Activated naive CD4-positive, alpha-beta T cell treated with anti-CD3 and anti-CD28 coated beads, Interleukin-2, amount 50 U/mL, for 24 hours (primary cell): ENCODE data around the gene ARHGEF16.
A peak's percentile ranks its signal among the peaks of the same experiment; 100 is the strongest.

Source experiments
- H3K27ac Mint-ChIP-seq: one replicate; pipeline ENCODE4 v1.8.0; 2021; ENCODE audit warnings: mild to moderate bottlenecking, mixed read lengths
- H3K27me3 Mint-ChIP-seq: one replicate; pipeline ENCODE4 v1.8.0; 2021; ENCODE audit warnings: mixed read lengths
- H3K36me3 Mint-ChIP-seq: one replicate; pipeline ENCODE4 v1.8.0; 2021; ENCODE audit warnings: mixed read lengths
- H3K4me1 Mint-ChIP-seq: one replicate; pipeline ENCODE4 v1.8.0; 2021; ENCODE audit warnings: mixed read lengths
- H3K4me3 Mint-ChIP-seq: one replicate; pipeline ENCODE4 v1.8.0; 2021; ENCODE audit warnings: mild to moderate bottlenecking, mixed read lengths
- H3K9me3 Mint-ChIP-seq: one replicate; pipeline ENCODE4 v1.8.0; 2021; ENCODE audit warnings: mixed read lengths

ARHGEF16 gene

GRCh38 chr1:3502641-3503524 lies 48.4 kb downstream of the ARHGEF16 start:
- Mint-ChIP-seq H3K36me3 (no peaks in the 10 kb centered on the region), H3K27ac (no peak overlapping the region), H3K27me3 (no peaks in the 10 kb centered on the region), H3K4me3 (no peak overlapping the region), H3K9me3 (no peaks in the 10 kb centered on the region), H3K4me1 (no peaks in the 10 kb centered on the region)

GRCh38 chr1:3503525-3503886 lies 49.0 kb downstream of the ARHGEF16 start:
- Mint-ChIP-seq H3K36me3 (no peaks in the 10 kb centered on the region), H3K27ac (no peak overlapping the region), H3K4me1 (no peaks in the 10 kb centered on the region), H3K4me3 (no peak overlapping the region), H3K9me3 (no peaks in the 10 kb centered on the region), H3K27me3 (no peaks in the 10 kb centered on the region)

GRCh38 chr1:3504151-3504821 lies 49.8 kb downstream of the ARHGEF16 start:
- H3K36me3 Mint-ChIP-seq, result no peaks in the 10 kb centered on the region
- H3K27ac Mint-ChIP-seq, result no peak overlapping the region
- no peaks in the 10 kb centered on the region for H3K4me1 Mint-ChIP-seq
- no peaks in the 10 kb centered on the region for H3K27me3 Mint-ChIP-seq
- H3K9me3 Mint-ChIP-seq, result no peaks in the 10 kb centered on the region
- no peak overlapping the region for H3K4me3 Mint-ChIP-seq

GRCh38 chr1:3504822-3505153 lies 50.3 kb downstream of the ARHGEF16 start:
- no peaks in the 10 kb centered on the region for H3K27me3 Mint-ChIP-seq
- H3K36me3 Mint-ChIP-seq, result no peaks in the 10 kb centered on the region
- no peaks in the 10 kb centered on the region for H3K4me1 Mint-ChIP-seq
- no peak overlapping the region for H3K4me3 Mint-ChIP-seq
- no peaks in the 10 kb centered on the region for H3K9me3 Mint-ChIP-seq
- H3K27ac Mint-ChIP-seq, result no peak overlapping the region

- no peaks in the 10 kb centered on the region for H3K36me3 Mint-ChIP-seq
- H3K9me3 Mint-ChIP-seq, result no peaks in the 10 kb centered on the region
- no peaks in the 10 kb centered on the region for H3K4me1 Mint-ChIP-seq
- H3K27ac Mint-ChIP-seq, result no peak overlapping the region
- H3K27me3 Mint-ChIP-seq, result no peaks in the 10 kb centered on the region
- no peak overlapping the region for H3K4me3 Mint-ChIP-seq
Observed at GRCh38 chr1:3505161-3505560, 50.7 kb downstream of the ARHGEF16 start.

GRCh38 chr1:3506041-3506440 lies 51.6 kb downstream of the ARHGEF16 start:
- Mint-ChIP-seq H3K27ac (no peak overlapping the region), H3K27me3 (no peaks in the 10 kb centered on the region), H3K9me3 (no peaks in the 10 kb centered on the region), H3K36me3 (no peaks in the 10 kb centered on the region), H3K4me1 (no peaks in the 10 kb centered on the region), H3K4me3 (no peak overlapping the region)

GRCh38 chr1:3506943-3507342 lies 52.5 kb downstream of the ARHGEF16 start:
- no peaks in the 10 kb centered on the region for H3K4me1 Mint-ChIP-seq
- H3K36me3 Mint-ChIP-seq, result no peaks in the 10 kb centered on the region

GRCh38 chr1:3507636-3508275 lies 53.3 kb downstream of the ARHGEF16 start:
- Mint-ChIP-seq H3K4me3 (no peak overlapping the region), H3K27ac (no peak overlapping the region), H3K27me3 (no peaks in the 10 kb centered on the region), H3K9me3 (no peaks in the 10 kb centered on the region), H3K4me1 (no peaks in the 10 kb centered on the region), H3K36me3 (no peaks in the 10 kb centered on the region)

More at GRCh38 chr1:3506943-3507342, 52.5 kb downstream of the ARHGEF16 start:
- Mint-ChIP-seq H3K4me3 (no peak overlapping the region), H3K27ac (peak overlapping the region; percentile 41), H3K9me3 (no peaks in the 10 kb centered on the region), H3K27me3 (no peaks in the 10 kb centered on the region)

- H3K27me3 Mint-ChIP-seq, result no peaks in the 10 kb centered on the region
- no peaks in the 10 kb centered on the region for H3K9me3 Mint-ChIP-seq
- no peaks in the 10 kb centered on the region for H3K4me1 Mint-ChIP-seq
- no peak overlapping the region for H3K4me3 Mint-ChIP-seq
- H3K36me3 Mint-ChIP-seq, result no peaks in the 10 kb centered on the region
- no peak overlapping the region for H3K27ac Mint-ChIP-seq
Observed at GRCh38 chr1:3508757-3509415, 54.4 kb downstream of the ARHGEF16 start.

GRCh38 chr1:3509721-3510120 lies 55.3 kb downstream of the ARHGEF16 start:
- Mint-ChIP-seq H3K36me3 (no peaks in the 10 kb centered on the region), H3K4me3 (no peak overlapping the region), H3K4me1 (no peaks in the 10 kb centered on the region), H3K27me3 (no peaks in the 10 kb centered on the region), H3K27ac (no peak overlapping the region), H3K9me3 (no peaks in the 10 kb centered on the region)

- H3K27ac Mint-ChIP-seq, result no peak overlapping the region
- H3K4me1 Mint-ChIP-seq, result no peaks in the 10 kb centered on the region
- no peak overlapping the region for H3K4me3 Mint-ChIP-seq
- H3K36me3 Mint-ChIP-seq, result no peaks in the 10 kb centered on the region
- no peaks in the 10 kb centered on the region for H3K27me3 Mint-ChIP-seq
- no peaks in the 10 kb centered on the region for H3K9me3 Mint-ChIP-seq
Observed at GRCh38 chr1:3510136-3510955, 55.9 kb downstream of the ARHGEF16 start.

- Mint-ChIP-seq H3K9me3 (no peaks in the 10 kb centered on the region), H3K4me3 (no peak overlapping the region), H3K27me3 (no peaks in the 10 kb centered on the region), H3K36me3 (no peaks in the 10 kb centered on the region), H3K27ac (no peak overlapping the region), H3K4me1 (no peaks in the 10 kb centered on the region)
Observed at GRCh38 chr1:3510956-3511250, 56.4 kb downstream of the ARHGEF16 start.

- Mint-ChIP-seq H3K27ac (no peak overlapping the region), H3K4me3 (no peak overlapping the region), H3K9me3 (no peaks in the 10 kb centered on the region), H3K36me3 (no peaks in the 10 kb centered on the region), H3K4me1 (no peaks in the 10 kb centered on the region), H3K27me3 (no peaks in the 10 kb centered on the region)
Observed at GRCh38 chr1:3511306-3511705, 56.8 kb downstream of the ARHGEF16 start.

GRCh38 chr1:3511856-3512255 lies 57.4 kb downstream of the ARHGEF16 start:
- Mint-ChIP-seq H3K36me3 (no peaks in the 10 kb centered on the region), H3K9me3 (no peaks in the 10 kb centered on the region), H3K4me3 (no peak overlapping the region), H3K27me3 (no peaks in the 10 kb centered on the region), H3K27ac (no peak overlapping the region), H3K4me1 (no peaks in the 10 kb centered on the region)

- no peaks in the 10 kb centered on the region for H3K9me3 Mint-ChIP-seq
Observed at GRCh38 chr1:3514404-3514803, 59.9 kb downstream of the ARHGEF16 start.

More at GRCh38 chr1:3514404-3514803, 59.9 kb downstream of the ARHGEF16 start:
- Mint-ChIP-seq H3K36me3 (no peaks in the 10 kb centered on the region), H3K27ac (no peak overlapping the region), H3K27me3 (no peaks in the 10 kb centered on the region), H3K4me1 (no peaks in the 10 kb centered on the region), H3K4me3 (no peak overlapping the region)
